Endodermal cell (in vitro differentiated cells): ENCODE results near the gene SKAP1. TPM values are rescaled to one million over a fixed set of nuclear protein-coding genes. Genes with fewer than 3 reads are reported as not detected.

Source experiments
- DNase-seq: peaks from one replicate; pipeline ENCODE4 v3.0.0-alpha.2; 2017
- H3K27ac ChIP-seq: 2 replicates; pipeline ENCODE4 v1.5.1; 2013; ENCODE audit warnings: mild to moderate bottlenecking, low read depth, low read length, moderate library complexity
- H3K27me3 ChIP-seq: 2 replicates; pipeline ENCODE4 v1.6.1; 2013; ENCODE audit warnings: mild to moderate bottlenecking, low read length, moderate library complexity; ENCODE audit not compliant: insufficient read depth, control insufficient read depth, poor library complexity, severe bottlenecking
- H3K36me3 ChIP-seq: 2 replicates; pipeline ENCODE4 v1.7.0; 2013; ENCODE audit warnings: mild to moderate bottlenecking, low read length, moderate library complexity; ENCODE audit not compliant: control insufficient read depth, insufficient read depth
- H3K4me1 ChIP-seq: one replicate; pipeline ENCODE4 v1.7.0; 2013; ENCODE audit warnings: low read length; ENCODE audit not compliant: control insufficient read depth, insufficient read depth
- H3K4me3 ChIP-seq: 2 replicates; pipeline ENCODE4 v1.5.1; 2013; ENCODE audit warnings: mild to moderate bottlenecking, low read length, moderate library complexity
- H3K9ac ChIP-seq: 2 replicates; pipeline ENCODE4 v1.6.1; 2013; ENCODE audit warnings: mild to moderate bottlenecking, low read length, moderate library complexity; ENCODE audit not compliant: poor library complexity, severe bottlenecking; ENCODE audit errors: extremely low read depth
- H3K9me3 ChIP-seq: 2 replicates; pipeline ENCODE4 v1.6.1; 2013; ENCODE audit warnings: mild to moderate bottlenecking, low read length, moderate library complexity; ENCODE audit not compliant: control insufficient read depth
- H3K27ac Mint-ChIP-seq: 2 replicates; pipeline ENCODE4 v1.8.0; 2020; ENCODE audit warnings: mixed read lengths
- H3K27me3 Mint-ChIP-seq: 2 replicates; pipeline ENCODE4 v1.8.0; 2021; ENCODE audit warnings: mild to moderate bottlenecking, mixed read lengths; ENCODE audit not compliant: insufficient read depth
- H3K36me3 Mint-ChIP-seq: 2 replicates; pipeline ENCODE4 v1.8.0; 2020; ENCODE audit warnings: low read depth, mixed read lengths
- H3K4me1 Mint-ChIP-seq: 2 replicates; pipeline ENCODE4 v1.8.0; 2020; ENCODE audit warnings: mixed read lengths
- H3K4me3 Mint-ChIP-seq: 2 replicates; pipeline ENCODE4 v1.8.0; 2020; ENCODE audit warnings: mild to moderate bottlenecking, moderate library complexity, mixed read lengths
- H3K9me3 Mint-ChIP-seq: 2 replicates; pipeline ENCODE4 v1.8.0; 2020; ENCODE audit warnings: mild to moderate bottlenecking, mixed read lengths
- WGBS, 2 experiments: methylation state at CpG; one replicate each; pipeline versions ENCODE4 v1.1.5 to v1.1.7; 2013; ENCODE audit warnings: missing lambda C conversion rate in 2 of 2, mixed read lengths in 1 of 2; ENCODE audit not compliant: insufficient coverage in 1 of 2, insufficient read length in 1 of 2; 5-methylcytosine and 5-hydroxymethylcytosine counted together
- total RNA-seq, 2 donors: library from RNA; stranded (reverse); fragmentation: NEBNext Ultra II Directional in 1 of 2; extraction: Animal tissue kit (Norgen Biotek cat#: 25700) in 1 of 2; gene quantifications; 2 replicates in 1 of 2; 3 replicates in 1 of 2; pipeline ENCODE4 v1.2.1, GENCODE V29; 2021
- TF ChIP-seq, protein P1 (sequence below): fragments of 200-600 bp; sonication (generic); conservative IDR thresholded peaks from 2 replicates; pipeline ENCODE4 v1.5.0; 2021; ENCODE audit warnings: antibody characterized with exemption, mild to moderate bottlenecking

SKAP1 gene
- total RNA-seq, 2 donors from 2014 or later: 0.31 to 0.53 TPM

GRCh38 chr17:48148029-48148770, 281.8 kb downstream of the SKAP1 start:
- peaks cover 7% of the 10 kb centered on the region for H3K4me1 ChIP-seq
- no peaks in the 10 kb centered on the region for H3K36me3 Mint-ChIP-seq
- peaks cover 29% of the 10 kb centered on the region for H3K4me1 Mint-ChIP-seq
- no peak overlapping the region for H3K4me3 Mint-ChIP-seq
- H3K9me3 Mint-ChIP-seq: no peaks in the 10 kb centered on the region
- peaks cover 2% of the 10 kb centered on the region for H3K27me3 Mint-ChIP-seq
- H3K4me3 ChIP-seq: no peak overlapping the region
- no peaks in the 10 kb centered on the region for H3K27me3 ChIP-seq
- no peak overlapping the region for H3K27ac ChIP-seq
- H3K9me3 ChIP-seq: no peaks in the 10 kb centered on the region
- TF ChIP-seq, protein P1, sequence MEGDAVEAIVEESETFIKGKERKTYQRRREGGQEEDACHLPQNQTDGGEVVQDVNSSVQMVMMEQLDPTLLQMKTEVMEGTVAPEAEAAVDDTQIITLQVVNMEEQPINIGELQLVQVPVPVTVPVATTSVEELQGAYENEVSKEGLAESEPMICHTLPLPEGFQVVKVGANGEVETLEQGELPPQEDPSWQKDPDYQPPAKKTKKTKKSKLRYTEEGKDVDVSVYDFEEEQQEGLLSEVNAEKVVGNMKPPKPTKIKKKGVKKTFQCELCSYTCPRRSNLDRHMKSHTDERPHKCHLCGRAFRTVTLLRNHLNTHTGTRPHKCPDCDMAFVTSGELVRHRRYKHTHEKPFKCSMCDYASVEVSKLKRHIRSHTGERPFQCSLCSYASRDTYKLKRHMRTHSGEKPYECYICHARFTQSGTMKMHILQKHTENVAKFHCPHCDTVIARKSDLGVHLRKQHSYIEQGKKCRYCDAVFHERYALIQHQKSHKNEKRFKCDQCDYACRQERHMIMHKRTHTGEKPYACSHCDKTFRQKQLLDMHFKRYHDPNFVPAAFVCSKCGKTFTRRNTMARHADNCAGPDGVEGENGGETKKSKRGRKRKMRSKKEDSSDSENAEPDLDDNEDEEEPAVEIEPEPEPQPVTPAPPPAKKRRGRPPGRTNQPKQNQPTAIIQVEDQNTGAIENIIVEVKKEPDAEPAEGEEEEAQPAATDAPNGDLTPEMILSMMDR: no peak
- WGBS, 2 experiments: 90 to 97% methylated on average over 11 to 14 of the region's 14 CpGs
- no peak for DNase-seq
- no peak overlapping the region for H3K27ac Mint-ChIP-seq
- H3K36me3 ChIP-seq: no peaks in the 10 kb centered on the region
- no peak overlapping the region for H3K9ac ChIP-seq

DNA sequence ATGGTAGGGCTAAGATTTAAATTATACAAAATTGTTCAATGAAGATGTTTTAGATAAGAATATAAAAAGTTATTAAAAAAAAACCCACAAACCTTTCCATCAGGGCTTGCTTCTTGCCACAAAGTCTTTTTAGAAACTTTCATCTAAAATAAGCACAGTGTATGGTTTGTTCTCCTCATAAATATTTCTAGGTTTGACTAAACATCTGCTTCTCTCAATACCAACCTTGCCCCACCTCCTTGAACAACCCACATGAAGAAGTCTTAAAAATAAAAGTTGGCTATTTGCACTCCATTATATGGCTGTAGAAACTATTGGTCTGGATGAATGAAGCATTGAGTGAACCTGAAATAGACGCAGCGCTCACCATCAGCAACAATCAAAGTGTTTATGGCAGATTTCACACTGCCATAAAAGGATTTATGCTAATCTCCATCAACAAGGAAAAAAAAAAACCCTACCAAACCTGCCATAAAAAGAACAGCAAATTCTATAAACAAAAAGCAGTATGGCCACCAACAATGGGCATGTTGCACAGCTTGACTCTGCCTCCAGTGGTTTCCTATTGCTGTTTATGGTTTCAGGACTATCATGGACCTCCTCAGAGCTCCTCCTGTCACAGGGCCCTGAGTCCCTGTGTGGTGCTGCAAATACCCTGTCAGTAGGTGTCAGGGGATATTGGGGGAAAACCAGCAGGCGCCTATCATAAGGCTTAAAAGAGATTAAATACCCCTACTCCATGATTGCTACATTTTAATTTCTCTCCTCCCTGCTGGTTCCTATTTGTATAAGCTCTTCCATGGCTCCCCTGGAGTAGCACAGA, 284.8 kb downstream of the SKAP1 start:
- H3K9me3 Mint-ChIP-seq: no peaks in the 10 kb centered on the region
- no peaks in the 10 kb centered on the region for H3K27me3 ChIP-seq
- H3K36me3 Mint-ChIP-seq: no peaks in the 10 kb centered on the region
- no peaks in the 10 kb centered on the region for H3K36me3 ChIP-seq
- WGBS, 2 experiments: 88 to 100% methylated on average over 1 to 3 of the region's 3 CpGs
- no peak overlapping the region for H3K4me3 Mint-ChIP-seq
- H3K4me1 Mint-ChIP-seq: peaks cover 17% of the 10 kb centered on the region
- H3K27ac ChIP-seq: no peak overlapping the region
- peaks cover 7% of the 10 kb centered on the region for H3K4me1 ChIP-seq
- H3K9me3 ChIP-seq: no peaks in the 10 kb centered on the region
- no peak overlapping the region for H3K27ac Mint-ChIP-seq
- no peak for DNase-seq
- no peak overlapping the region for H3K4me3 ChIP-seq
- no peaks in the 10 kb centered on the region for H3K27me3 Mint-ChIP-seq
- TF ChIP-seq, protein P1: no peak
- H3K9ac ChIP-seq: no peak overlapping the region

GRCh38 chr17:48144231-48144630, 285.8 kb downstream of the SKAP1 start:
- no peak overlapping the region for H3K4me3 ChIP-seq
- no peaks in the 10 kb centered on the region for H3K9me3 ChIP-seq
- peaks cover 17% of the 10 kb centered on the region for H3K4me1 Mint-ChIP-seq
- H3K27me3 Mint-ChIP-seq: no peaks in the 10 kb centered on the region
- DNase-seq: no peak
- H3K27me3 ChIP-seq: no peaks in the 10 kb centered on the region
- no peak overlapping the region for H3K9ac ChIP-seq
- peaks cover 7% of the 10 kb centered on the region for H3K4me1 ChIP-seq
- no peaks in the 10 kb centered on the region for H3K9me3 Mint-ChIP-seq
- H3K36me3 ChIP-seq: no peaks in the 10 kb centered on the region
- H3K27ac ChIP-seq: no peak overlapping the region
- TF ChIP-seq, protein P1: no peak
- no peak overlapping the region for H3K27ac Mint-ChIP-seq
- H3K36me3 Mint-ChIP-seq: no peaks in the 10 kb centered on the region
- H3K4me3 Mint-ChIP-seq: no peak overlapping the region
- WGBS, 2 experiments: 82 to 94% methylated on average over 4 to 7 of the region's 8 CpGs
